Parathyroid adenoma (tissue), 2 donors: ENCODE results near the gene EFCAB6.

ENCODE experiments used
- H2AFZ ChIP-seq: fragments of 300-600 bp; sonication (generic); one replicate; pipeline ENCODE4 v1.7.0; 2017; ENCODE audit warnings: antibody characterized with exemption, mild to moderate bottlenecking
- H3K27ac ChIP-seq: fragments of 300-600 bp; sonication (generic); one replicate; pipeline ENCODE4 v1.7.0; 2017
- H3K27me3 ChIP-seq: fragments of 300-600 bp; sonication (generic); one replicate; pipeline ENCODE4 v1.7.0; 2017; ENCODE audit warnings: low read length; ENCODE audit not compliant: control insufficient read depth, insufficient read depth
- H3K36me3 ChIP-seq: fragments of 300-600 bp; sonication (generic); one replicate; pipeline ENCODE4 v1.7.0; 2017; ENCODE audit warnings: low read length; ENCODE audit not compliant: control insufficient read depth, insufficient read depth
- H3K4me1 ChIP-seq: fragments of 300-600 bp; sonication (generic); one replicate; pipeline ENCODE4 v1.7.0; 2017; ENCODE audit warnings: control low read depth
- H3K4me2 ChIP-seq: fragments of 300-600 bp; sonication (generic); one replicate; pipeline ENCODE4 v1.7.0; 2017; ENCODE audit warnings: low read length
- H3K4me3 ChIP-seq: fragments of 300-600 bp; sonication (generic); one replicate; pipeline ENCODE4 v1.7.0; 2017; ENCODE audit warnings: low read depth, low read length
- H3K79me2 ChIP-seq: fragments of 300-600 bp; sonication (generic); one replicate; pipeline ENCODE4 v1.7.0; 2017; ENCODE audit warnings: control low read depth
- H3K9ac ChIP-seq: fragments of 300-600 bp; sonication (generic); one replicate; pipeline ENCODE4 v1.7.0; 2017; ENCODE audit warnings: mild to moderate bottlenecking
- H3K9me3 ChIP-seq: fragments of 300-600 bp; sonication (generic); one replicate; pipeline ENCODE4 v1.7.0; 2017; ENCODE audit warnings: low read length; ENCODE audit not compliant: control insufficient read depth
- CTCF ChIP-seq: fragments of 300-600 bp; sonication (generic); IDR thresholded peaks from one replicate; pipeline ENCODE4 v1.7.0; 2017; ENCODE audit warnings: antibody characterized with exemption, mild to moderate bottlenecking
- donor health status: primary hyperparathyroidism.

EFCAB6 gene

GRCh38 chr22:43532301-43533155, 279.6 kb downstream of the EFCAB6 start:
- no peaks in the 10 kb centered on the region for H3K9me3 ChIP-seq
- no peak overlapping the region for H3K4me2 ChIP-seq
- no peaks in the 10 kb centered on the region for H3K27me3 ChIP-seq
- no peak overlapping the region for H3K9ac ChIP-seq
- H3K79me2 ChIP-seq, result no peaks in the 10 kb centered on the region
- no peaks in the 10 kb centered on the region for H3K36me3 ChIP-seq
- no peak overlapping the region for H3K27ac ChIP-seq
- H3K4me1 ChIP-seq, result no peaks in the 10 kb centered on the region
- H3K4me3 ChIP-seq, result no peak overlapping the region
- H2AFZ ChIP-seq, result no peak overlapping the region
- TF ChIP-seq CTCF, result no peak

- H3K9me3 ChIP-seq, result no peaks in the 10 kb centered on the region
- H3K4me3 ChIP-seq, result no peak overlapping the region
- no peak overlapping the region for H3K27ac ChIP-seq
- H3K4me2 ChIP-seq, result no peak overlapping the region
- no peaks in the 10 kb centered on the region for H3K4me1 ChIP-seq
- no peaks in the 10 kb centered on the region for H3K79me2 ChIP-seq
- no peak for TF ChIP-seq CTCF
- H3K9ac ChIP-seq, result no peak overlapping the region
- no peaks in the 10 kb centered on the region for H3K27me3 ChIP-seq
- H3K36me3 ChIP-seq, result no peaks in the 10 kb centered on the region
- H2AFZ ChIP-seq, result no peak overlapping the region
Measured at GRCh38 chr22:43531651-43532050, 280.5 kb downstream of the EFCAB6 start.

GRCh38 chr22:43530349-43531201, 281.5 kb downstream of the EFCAB6 start:
- Histone ChIP-seq H3K9me3 (no peaks in the 10 kb centered on the region), H3K9ac (no peak overlapping the region), H3K27me3 (no peaks in the 10 kb centered on the region), H3K4me3 (no peak overlapping the region), H3K79me2 (no peaks in the 10 kb centered on the region), H2AFZ (no peak overlapping the region), H3K4me2 (no peak overlapping the region), H3K36me3 (no peaks in the 10 kb centered on the region), H3K27ac (no peak overlapping the region), H3K4me1 (no peaks in the 10 kb centered on the region)
- TF ChIP-seq CTCF, result no peak

- no peaks in the 10 kb centered on the region for H3K36me3 ChIP-seq
- H2AFZ ChIP-seq, result no peak overlapping the region
- no peaks in the 10 kb centered on the region for H3K9me3 ChIP-seq
- H3K4me1 ChIP-seq, result no peaks in the 10 kb centered on the region
- TF ChIP-seq CTCF, result no peak
- H3K27ac ChIP-seq, result no peak overlapping the region
- H3K79me2 ChIP-seq, result no peaks in the 10 kb centered on the region
- H3K4me2 ChIP-seq, result no peak overlapping the region
- no peaks in the 10 kb centered on the region for H3K27me3 ChIP-seq
- no peak overlapping the region for H3K4me3 ChIP-seq
- H3K9ac ChIP-seq, result no peak overlapping the region
Measured at GRCh38 chr22:43529934-43530333, 282.2 kb downstream of the EFCAB6 start.
